Mesenchymal stem cell (in vitro differentiated cells and primary cell): ENCODE measurements around the gene ERGIC1.
A peak's percentile ranks its signal among the peaks of the same experiment; 100 is the strongest.
"Not testable (repeated sequence)": the region's sequence is repeated elsewhere in the genome, so short reads cannot be mapped to it uniquely, and the experiment has no call there.

ENCODE experiments used
- DNase-seq: peaks from one replicate; pipeline ENCODE4 v3.0.0-alpha.2; 2013
- H2AFZ ChIP-seq: one replicate; pipeline ENCODE4 v1.6.1; 2013; ENCODE audit warnings: low read depth, mild to moderate bottlenecking, control low read depth, inconsistent platforms, low read length, moderate library complexity
- H2AK5ac ChIP-seq: 2 replicates; pipeline ENCODE4 v1.6.1; 2013; ENCODE audit warnings: low read length, moderate library complexity, mild to moderate bottlenecking, inconsistent platforms; ENCODE audit not compliant: severe bottlenecking
- H2BK120ac ChIP-seq: one replicate; pipeline ENCODE4 v1.6.1; 2013; ENCODE audit warnings: low read depth, mild to moderate bottlenecking, inconsistent platforms, low read length, moderate library complexity
- H2BK12ac ChIP-seq, 2 experiments: one replicate each; pipeline ENCODE4 v1.6.1; 2013; ENCODE audit warnings: inconsistent platforms in 2 of 2, low read length in 2 of 2, mild to moderate bottlenecking in 2 of 2, moderate library complexity in 2 of 2, control low read depth in 1 of 2
- H2BK15ac ChIP-seq: one replicate; pipeline ENCODE4 v1.6.1; 2013; ENCODE audit warnings: mild to moderate bottlenecking, low read depth, inconsistent platforms; ENCODE audit not compliant: poor library complexity, severe bottlenecking
- H2BK5ac ChIP-seq: 2 replicates; pipeline ENCODE4 v1.6.1; 2013; ENCODE audit warnings: low read depth, mild to moderate bottlenecking, low read length, control low read depth, inconsistent platforms; ENCODE audit not compliant: poor library complexity, severe bottlenecking
- H3K14ac ChIP-seq, 2 experiments: one replicate each; pipeline ENCODE4 v1.6.1; 2013; ENCODE audit warnings: inconsistent platforms in 2 of 2, low read length in 2 of 2, control low read depth in 1 of 2, mild to moderate bottlenecking in 1 of 2, moderate library complexity in 1 of 2
- H3K18ac ChIP-seq, 2 experiments: one replicate each; pipeline ENCODE4 v1.6.1; 2013; ENCODE audit warnings: inconsistent platforms in 2 of 2, low read length in 2 of 2, control low read depth in 1 of 2, low read depth in 1 of 2, mild to moderate bottlenecking in 1 of 2
- H3K23ac ChIP-seq, 2 experiments: one replicate each; pipeline ENCODE4 v1.6.1; 2013; ENCODE audit warnings: inconsistent platforms in 2 of 2, low read length in 2 of 2, mild to moderate bottlenecking in 2 of 2, moderate library complexity in 2 of 2, control low read depth in 1 of 2
- H3K27ac ChIP-seq: 2 replicates; pipeline ENCODE4 v1.5.1; 2013; ENCODE audit warnings: mild to moderate bottlenecking, moderate library complexity, low read length, control low read depth, inconsistent platforms; ENCODE audit not compliant: poor library complexity, severe bottlenecking
- H3K27me3 ChIP-seq, 2 experiments: 2 replicates each; pipeline versions ENCODE4 v1.6.1 to v1.7.0; 2013; ENCODE audit warnings: low read length in 2 of 2, mild to moderate bottlenecking in 2 of 2, moderate library complexity in 2 of 2, control low read depth in 1 of 2, inconsistent platforms in 1 of 2; ENCODE audit not compliant: control insufficient read depth in 1 of 2, insufficient read depth in 1 of 2
- H3K36me3 ChIP-seq, 2 experiments: 2 replicates each; pipeline versions ENCODE4 v1.6.1 to v1.7.0; 2013; ENCODE audit warnings: low read length in 2 of 2, control low read depth in 1 of 2, inconsistent platforms in 1 of 2, low read depth in 1 of 2, mild to moderate bottlenecking in 1 of 2; ENCODE audit not compliant: insufficient read depth in 2 of 2, control insufficient read depth in 1 of 2
- H3K4ac ChIP-seq, 2 experiments: one replicate each; pipeline ENCODE4 v1.6.1; 2013; ENCODE audit warnings: inconsistent platforms in 2 of 2, low read length in 2 of 2, mild to moderate bottlenecking in 2 of 2, moderate library complexity in 2 of 2, control low read depth in 1 of 2, low read depth in 1 of 2
- H3K4me1 ChIP-seq: 2 replicates; pipeline ENCODE4 v1.6.1; 2013; ENCODE audit warnings: low read depth, low read length, control low read depth; ENCODE audit not compliant: control insufficient read depth, insufficient read depth
- H3K4me2 ChIP-seq: 2 replicates; pipeline ENCODE4 v1.6.1; 2013; ENCODE audit warnings: low read length, mild to moderate bottlenecking, inconsistent platforms; ENCODE audit not compliant: poor library complexity, severe bottlenecking
- H3K4me3 ChIP-seq, 2 experiments: 2 replicates each; pipeline versions ENCODE4 v1.5.1 to v1.7.0; 2013; ENCODE audit warnings: low read length in 2 of 2, mild to moderate bottlenecking in 2 of 2, control low read depth in 1 of 2, low read depth in 1 of 2; ENCODE audit not compliant: insufficient read depth in 1 of 2
- H3K79me1 ChIP-seq: replicated peaks from 2 replicates; pipeline ENCODE4 v1.6.1; 2013; ENCODE audit warnings: mild to moderate bottlenecking, control low read depth, low read length, inconsistent platforms; ENCODE audit not compliant: poor library complexity, severe bottlenecking
- H3K9ac ChIP-seq: 2 replicates; pipeline ENCODE4 v1.7.0; 2013; ENCODE audit warnings: mild to moderate bottlenecking, low read length, moderate library complexity
- H3K9me3 ChIP-seq: 2 replicates; pipeline ENCODE4 v1.7.0; 2013; ENCODE audit warnings: mild to moderate bottlenecking, low read length; ENCODE audit not compliant: control insufficient read depth
- H4K8ac ChIP-seq: one replicate; pipeline ENCODE4 v1.6.1; 2013; ENCODE audit warnings: inconsistent platforms, mild to moderate bottlenecking, low read length, moderate library complexity
- H4K91ac ChIP-seq: one replicate; pipeline ENCODE4 v1.6.1; 2013; ENCODE audit warnings: mild to moderate bottlenecking, low read length, inconsistent platforms
- WGBS: methylation state at CpG from one replicate; pipeline ENCODE4 v1.1.7; 2013; ENCODE audit warnings: mixed read lengths; 5-methylcytosine and 5-hydroxymethylcytosine counted together

The ERGIC1 gene

DNA sequence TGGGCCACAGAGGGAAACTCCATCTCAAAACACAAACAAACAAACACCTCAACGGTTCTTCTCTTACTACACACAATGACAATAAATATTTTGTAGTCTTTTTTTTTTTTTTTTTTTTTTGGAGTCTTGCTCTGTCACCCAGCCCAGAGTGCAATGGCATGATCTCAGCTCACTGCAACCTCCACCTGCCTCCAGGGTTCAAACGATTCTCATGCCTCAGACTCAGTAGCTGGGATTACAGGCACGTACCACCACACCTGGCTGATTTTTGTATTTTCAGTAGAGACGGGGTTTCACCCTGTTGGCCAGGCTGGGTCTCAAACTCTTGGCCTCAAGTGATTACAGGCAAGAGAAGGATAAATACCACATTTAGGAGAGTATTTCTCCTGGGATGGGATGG is 30.1 kb downstream of the ERGIC1 start:
- H4K8ac ChIP-seq, H3K18ac ChIP-seq, H3K4me2 ChIP-seq, H3K23ac ChIP-seq, H3K4me3 ChIP-seq, H4K91ac ChIP-seq, H2BK12ac ChIP-seq, H2AFZ ChIP-seq, H2BK5ac ChIP-seq, H3K27me3 ChIP-seq, H3K9me3 ChIP-seq, H2BK15ac ChIP-seq, H3K9ac ChIP-seq, H3K14ac ChIP-seq, H3K27ac ChIP-seq, H3K4ac ChIP-seq, DNase-seq, H2BK120ac ChIP-seq, H2AK5ac ChIP-seq: not testable (repeated sequence)
- H3K79me1 ChIP-seq = peaks cover 24% of the 10 kb centered on the region
- H3K36me3 ChIP-seq = peaks cover 6 to 10% of the 10 kb centered on the region in 2 experiments
- peaks cover 48% of the 10 kb centered on the region for H3K4me1 ChIP-seq
- WGBS = 100% methylated on average over 3 of the region's 4 CpGs

DNA sequence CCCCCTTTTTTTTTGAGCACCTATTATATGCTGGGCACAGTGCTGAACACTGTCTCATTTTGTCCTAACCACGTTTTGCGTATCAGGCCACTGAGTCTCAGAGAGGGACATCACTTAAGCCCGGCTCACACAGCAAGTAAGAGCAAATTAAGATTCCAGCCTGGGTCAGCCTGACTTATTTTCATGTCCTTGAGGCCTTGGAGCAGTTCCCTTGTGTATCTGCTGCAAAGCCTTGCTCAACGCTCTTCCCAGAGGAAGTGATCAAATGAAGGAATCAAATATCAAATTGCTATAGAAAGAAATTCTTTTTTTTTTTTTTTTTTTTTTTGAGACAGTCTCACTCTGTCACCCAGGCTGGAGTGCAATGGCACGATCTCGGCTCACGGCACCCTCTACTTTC is 30.7 kb downstream of the ERGIC1 start:
- H2AK5ac ChIP-seq = no peak overlapping the region
- H2AFZ ChIP-seq = no peak overlapping the region
- H2BK15ac ChIP-seq = no peak overlapping the region
- no peak overlapping the region for H3K14ac ChIP-seq
- H3K4me3 ChIP-seq = no peak overlapping the region
- H4K8ac ChIP-seq = no peak overlapping the region
- H3K4me2 ChIP-seq = no peak overlapping the region
- no peak overlapping the region for H3K23ac ChIP-seq
- peak overlapping the region; percentile 34 for H3K9ac ChIP-seq
- DNase-seq = no peak
- H3K4me1 ChIP-seq = peaks cover 46% of the 10 kb centered on the region
- H3K27me3 ChIP-seq = no peaks in the 10 kb centered on the region
- peaks cover 6 to 10% of the 10 kb centered on the region in 2 experiments for H3K36me3 ChIP-seq
- no peak overlapping the region for H2BK120ac ChIP-seq
- H3K27ac ChIP-seq = no peak overlapping the region
- H2BK12ac ChIP-seq = no peak overlapping the region
- H3K9me3 ChIP-seq = no peaks in the 10 kb centered on the region
- no peak overlapping the region for H2BK5ac ChIP-seq
- over 99% methylated on average over 6 of the region's 7 CpGs for WGBS
- no peak overlapping the region for H3K18ac ChIP-seq
- no peak overlapping the region for H4K91ac ChIP-seq
- peaks cover 24% of the 10 kb centered on the region for H3K79me1 ChIP-seq
- no peak overlapping the region for H3K4ac ChIP-seq

DNA sequence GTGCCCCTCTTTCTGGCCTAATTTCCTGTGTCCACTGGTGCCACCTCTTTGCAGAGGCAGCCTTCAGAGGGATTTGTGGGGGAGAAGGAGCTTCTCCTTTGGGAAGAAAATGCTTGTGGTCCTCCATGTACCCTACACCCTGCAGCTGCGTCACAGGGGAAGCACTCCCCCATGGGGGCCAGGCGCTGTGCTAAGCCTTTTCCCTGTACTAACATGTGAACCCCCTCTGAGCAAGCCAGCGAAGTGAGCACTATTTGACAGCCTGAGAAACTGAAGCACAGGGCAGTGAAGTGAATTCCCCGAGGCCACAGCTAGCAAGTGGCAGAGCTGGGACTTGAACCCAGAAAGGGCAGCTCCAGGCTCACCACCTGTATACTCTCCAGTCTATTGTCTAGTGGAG is 32.3 kb downstream of the ERGIC1 start:
- H3K9me3 ChIP-seq = no peaks in the 10 kb centered on the region
- H2AFZ ChIP-seq = no peak overlapping the region
- H3K79me1 ChIP-seq = peaks cover 15% of the 10 kb centered on the region
- peaks cover 2 to 6% of the 10 kb centered on the region in 2 experiments for H3K36me3 ChIP-seq
- H3K4ac ChIP-seq = peak overlapping the region in 1 of 2 experiments; percentile 49
- peak overlapping the region; percentile 37 to 52 for H2BK12ac ChIP-seq
- no peak overlapping the region for H2BK5ac ChIP-seq
- H3K23ac ChIP-seq = no peak overlapping the region
- no peak overlapping the region for H3K27ac ChIP-seq
- no peak overlapping the region for H4K91ac ChIP-seq
- H2BK120ac ChIP-seq = no peak overlapping the region
- WGBS = 95% methylated on average over 4 of the region's 4 CpGs
- H3K14ac ChIP-seq = no peak overlapping the region
- DNase-seq = no peak
- H2BK15ac ChIP-seq = peak overlapping the region; percentile 57
- no peaks in the 10 kb centered on the region for H3K27me3 ChIP-seq
- no peak overlapping the region for H3K4me3 ChIP-seq
- H2AK5ac ChIP-seq = peak overlapping the region; percentile 72
- H4K8ac ChIP-seq = no peak overlapping the region
- no peak overlapping the region for H3K18ac ChIP-seq
- peaks cover 43% of the 10 kb centered on the region for H3K4me1 ChIP-seq
- no peak overlapping the region for H3K4me2 ChIP-seq
- peak overlapping the region; percentile 7 for H3K9ac ChIP-seq

- 74% methylated on average over 9 of the region's 9 CpGs for WGBS
- H3K4me1 ChIP-seq = peaks cover 48% of the 10 kb centered on the region
- peak overlapping the region in 1 of 2 experiments; percentile 82 for H3K14ac ChIP-seq
- H3K9ac ChIP-seq = peak overlapping the region; percentile 85
- peak overlapping the region; percentile 47 to 75 for H3K18ac ChIP-seq
- no peak overlapping the region for H3K4me3 ChIP-seq
- H2AFZ ChIP-seq = no peak overlapping the region
- H2BK15ac ChIP-seq = no peak overlapping the region
- H2BK5ac ChIP-seq = no peak overlapping the region
- no peak overlapping the region for H3K4ac ChIP-seq
- H3K4me2 ChIP-seq = no peak overlapping the region
- H3K23ac ChIP-seq = no peak overlapping the region
- peak overlapping the region; percentile 29 to 31 for H2BK12ac ChIP-seq
- H3K79me1 ChIP-seq = peaks cover 15% of the 10 kb centered on the region
- H3K27ac ChIP-seq = peak overlapping the region; percentile 97
- no peaks in the 10 kb centered on the region for H3K9me3 ChIP-seq
- peak overlapping the region; percentile 33 for H2AK5ac ChIP-seq
- H2BK120ac ChIP-seq = no peak overlapping the region
- H3K27me3 ChIP-seq = no peaks in the 10 kb centered on the region
- peak overlapping the region; percentile 22 for H4K8ac ChIP-seq
- H4K91ac ChIP-seq = peak overlapping the region; percentile 23
- peaks cover 2 to 6% of the 10 kb centered on the region in 2 experiments for H3K36me3 ChIP-seq
- no peak for DNase-seq
These were observed 33.0 kb downstream of the ERGIC1 start for GRCh38 chr5:172866802-172867748.
